Liver (tissue), 9 donors: ENCODE results near the gene FTO. TPM values are rescaled to one million over a fixed set of nuclear protein-coding genes. Genes with fewer than 3 reads are reported as not detected.

Experiments used
- DNase-seq: peaks from one replicate; pipeline ENCODE4 v3.0.0-alpha.2; 2017; ENCODE audit warnings: low spot score
- H3K27ac ChIP-seq, 2 donors: one replicate each; pipeline ENCODE4 v1.7.0; 2013; ENCODE audit warnings: inconsistent platforms in 2 of 2, low read length in 2 of 2, control low read depth in 1 of 2, low read depth in 1 of 2, mild to moderate bottlenecking in 1 of 2
- H3K27me3 ChIP-seq, 4 donors: one replicate each; pipeline versions ENCODE4 v1.6.1 to v1.7.0; 2013; ENCODE audit warnings: low read length in 3 of 4, inconsistent platforms in 1 of 4, mild to moderate bottlenecking in 1 of 4, moderate library complexity in 1 of 4; ENCODE audit not compliant: control insufficient read depth in 4 of 4, insufficient read depth in 4 of 4
- H3K36me3 ChIP-seq, 4 donors: one replicate each; pipeline versions ENCODE4 v1.6.1 to v1.7.0; 2013; ENCODE audit warnings: low read length in 3 of 4, mild to moderate bottlenecking in 3 of 4, low read depth in 1 of 4, moderate library complexity in 1 of 4; ENCODE audit not compliant: control insufficient read depth in 4 of 4, insufficient read depth in 3 of 4
- H3K4me1 ChIP-seq, 4 donors: one replicate each; pipeline versions ENCODE4 v1.6.1 to v1.7.0; 2013; ENCODE audit warnings: low read length in 3 of 4, mild to moderate bottlenecking in 3 of 4, moderate library complexity in 1 of 4; ENCODE audit not compliant: control insufficient read depth in 4 of 4, insufficient read depth in 4 of 4
- H3K4me3 ChIP-seq, 3 donors: one replicate each; pipeline versions ENCODE4 v1.6.1 to v1.7.0; 2013; ENCODE audit warnings: low read length in 3 of 3, control low read depth in 1 of 3, low read depth in 1 of 3, mild to moderate bottlenecking in 1 of 3
- H3K9ac ChIP-seq, 2 donors: one replicate each; pipeline ENCODE4 v1.7.0; 2013; ENCODE audit warnings: low read length in 2 of 2, mild to moderate bottlenecking in 2 of 2, moderate library complexity in 2 of 2, control low read depth in 1 of 2, low read depth in 1 of 2
- H3K9me3 ChIP-seq, 4 donors: one replicate each; pipeline versions ENCODE4 v1.6.1 to v1.7.0; 2013; ENCODE audit warnings: low read length in 3 of 4; ENCODE audit not compliant: control insufficient read depth in 4 of 4
- FOXA1 ChIP-seq: IDR thresholded peaks from 2 replicates; pipeline ENCODE4 v1.6.1; 2016; ENCODE audit warnings: antibody characterized with exemption
- FOXA2 ChIP-seq: IDR thresholded peaks from 2 replicates; pipeline ENCODE4 v1.6.1; 2016; ENCODE audit warnings: antibody characterized with exemption
- GABPA ChIP-seq, 2 donors: IDR thresholded peaks in 1 of 2; conservative IDR thresholded peaks in 1 of 2; 2 replicates each; pipeline ENCODE4 v1.6.1; 2016; ENCODE audit warnings: antibody characterized with exemption in 2 of 2, mild to moderate bottlenecking in 1 of 2, moderate library complexity in 1 of 2
- HNF4A ChIP-seq, 2 donors: conservative IDR thresholded peaks; 2 replicates each; pipeline ENCODE4 v1.6.1; 2016; ENCODE audit warnings: antibody characterized with exemption in 2 of 2, mild to moderate bottlenecking in 2 of 2
- JUND ChIP-seq, 2 donors: IDR thresholded peaks; 2 replicates each; pipeline ENCODE4 v1.6.1; 2016; ENCODE audit warnings: antibody characterized with exemption in 2 of 2
- NR2F2 ChIP-seq: IDR thresholded peaks from 2 replicates; pipeline ENCODE4 v1.6.1; 2016; ENCODE audit warnings: antibody characterized with exemption
- RAD21 ChIP-seq, 2 donors: IDR thresholded peaks; 2 replicates each; pipeline ENCODE4 v1.6.1; 2016; ENCODE audit warnings: antibody characterized with exemption in 2 of 2, mild to moderate bottlenecking in 2 of 2
- RXRA ChIP-seq, 2 donors: IDR thresholded peaks; 2 replicates each; pipeline ENCODE4 v1.6.1; 2017 to 2018; ENCODE audit warnings: antibody characterized with exemption in 2 of 2, mild to moderate bottlenecking in 1 of 2
- SP1 ChIP-seq: IDR thresholded peaks from 2 replicates; pipeline ENCODE4 v1.6.1; 2018; ENCODE audit warnings: antibody characterized with exemption, mild to moderate bottlenecking
- YY1 ChIP-seq: IDR thresholded peaks from 2 replicates; pipeline ENCODE4 v1.6.1; 2016; ENCODE audit warnings: antibody characterized with exemption, mild to moderate bottlenecking
- WGBS: extraction: QIAGEN DNeasy Blood & Tissue Kit; methylation state at CpG from one replicate; pipeline ENCODE4 v1.1.7; 2013; 5-methylcytosine and 5-hydroxymethylcytosine counted together
- polyA plus RNA-seq, 2 donors: library from polyadenylated mRNA; stranded (reverse) in 1 of 2; unstranded in 1 of 2; fragments of 200-250 nt in 1 of 2; fragments of >200 nt in 1 of 2; fragmentation: Nextera tagmentation in 1 of 2; extraction: Ambion mirVana in 1 of 2; gene quantifications; one replicate each; pipeline versions ENCODE4 v1.2.1 to v1.2.3, GENCODE V29; 2013 to 2015
- total RNA-seq, 2 donors: library from RNA; depleted of rRNA; stranded (reverse); fragments of >200 nt; gene quantifications; one replicate each; pipeline ENCODE4 v1.2.3, GENCODE V29; 2014
- TF ChIP-seq, protein P1 (sequence below): IDR thresholded peaks from 2 replicates; pipeline ENCODE4 v1.6.1; 2016; ENCODE audit warnings: antibody characterized with exemption
- TF ChIP-seq, protein P2 (sequence below): IDR thresholded peaks from 2 replicates; pipeline ENCODE4 v1.6.1; 2016; ENCODE audit warnings: antibody characterized with exemption, mild to moderate bottlenecking
- TF ChIP-seq, protein P3 (sequence below): IDR thresholded peaks from 2 replicates; pipeline ENCODE4 v1.6.1; 2016; ENCODE audit warnings: antibody characterized with exemption
- TF ChIP-seq, protein P4 (sequence below): IDR thresholded peaks from 2 replicates; pipeline ENCODE4 v1.6.1; 2016; ENCODE audit warnings: antibody characterized with exemption
- donor health status: healthy.
- donor health status: healthy.
- donor health status: healthy.
- donor health status: healthy.
- donor health status: healthy.

Gene FTO
- total and polyA plus RNA-seq, 4 donors = 12.0 to 54.2 (median 24.6) TPM

DNA sequence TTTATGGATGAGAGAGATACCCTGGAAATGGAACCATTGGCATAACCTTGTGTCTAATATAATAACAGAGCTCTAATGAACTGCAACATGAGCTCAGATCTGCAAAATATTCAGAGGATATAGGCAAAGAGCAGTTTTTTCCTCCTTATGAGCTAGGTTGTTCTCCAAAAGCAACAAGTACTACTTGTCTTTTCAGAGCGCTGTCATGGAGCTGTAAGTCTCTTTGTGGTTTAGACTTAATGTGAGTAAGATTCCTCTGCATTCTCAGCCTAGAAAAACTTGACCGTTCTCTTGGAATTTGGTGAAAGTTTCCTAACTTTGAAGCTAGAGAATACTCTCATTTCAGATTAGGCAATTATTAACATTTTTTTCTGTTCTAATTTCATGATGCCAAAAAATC, 85.2 kb downstream of the FTO start:
- Histone ChIP-seq H3K9me3 (no peaks in the 10 kb centered on the region), H3K27me3 (no peaks in the 10 kb centered on the region), H3K4me1 (peaks cover 0 to 2% (median 0%) of the 10 kb centered on the region in 4 donors), H3K27ac (no peak overlapping the region), H3K9ac (no peak overlapping the region), H3K4me3 (no peak overlapping the region), H3K36me3 (no peaks in the 10 kb centered on the region)
- 89% methylated on average over 2 of the region's 2 CpGs for WGBS
- DNase-seq = no peak
- TF ChIP-seq FOXA2 (no peak), RAD21 (IDR thresholded peaks at IDR 0.05) (no peak), RXRA (IDR thresholded peaks at IDR 0.05) (no peak), GABPA (IDR thresholded peaks at IDR 0.05 in 1 of 2, conservative IDR thresholded peaks at IDR 0.05 in 1 of 2) (no peak), HNF4A (conservative IDR thresholded peaks at IDR 0.05) (no peak), FOXA1 (no peak)
- TF ChIP-seq, protein P1, sequence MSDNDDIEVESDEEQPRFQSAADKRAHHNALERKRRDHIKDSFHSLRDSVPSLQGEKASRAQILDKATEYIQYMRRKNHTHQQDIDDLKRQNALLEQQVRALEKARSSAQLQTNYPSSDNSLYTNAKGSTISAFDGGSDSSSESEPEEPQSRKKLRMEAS = no peak
- TF ChIP-seq, protein P2, sequence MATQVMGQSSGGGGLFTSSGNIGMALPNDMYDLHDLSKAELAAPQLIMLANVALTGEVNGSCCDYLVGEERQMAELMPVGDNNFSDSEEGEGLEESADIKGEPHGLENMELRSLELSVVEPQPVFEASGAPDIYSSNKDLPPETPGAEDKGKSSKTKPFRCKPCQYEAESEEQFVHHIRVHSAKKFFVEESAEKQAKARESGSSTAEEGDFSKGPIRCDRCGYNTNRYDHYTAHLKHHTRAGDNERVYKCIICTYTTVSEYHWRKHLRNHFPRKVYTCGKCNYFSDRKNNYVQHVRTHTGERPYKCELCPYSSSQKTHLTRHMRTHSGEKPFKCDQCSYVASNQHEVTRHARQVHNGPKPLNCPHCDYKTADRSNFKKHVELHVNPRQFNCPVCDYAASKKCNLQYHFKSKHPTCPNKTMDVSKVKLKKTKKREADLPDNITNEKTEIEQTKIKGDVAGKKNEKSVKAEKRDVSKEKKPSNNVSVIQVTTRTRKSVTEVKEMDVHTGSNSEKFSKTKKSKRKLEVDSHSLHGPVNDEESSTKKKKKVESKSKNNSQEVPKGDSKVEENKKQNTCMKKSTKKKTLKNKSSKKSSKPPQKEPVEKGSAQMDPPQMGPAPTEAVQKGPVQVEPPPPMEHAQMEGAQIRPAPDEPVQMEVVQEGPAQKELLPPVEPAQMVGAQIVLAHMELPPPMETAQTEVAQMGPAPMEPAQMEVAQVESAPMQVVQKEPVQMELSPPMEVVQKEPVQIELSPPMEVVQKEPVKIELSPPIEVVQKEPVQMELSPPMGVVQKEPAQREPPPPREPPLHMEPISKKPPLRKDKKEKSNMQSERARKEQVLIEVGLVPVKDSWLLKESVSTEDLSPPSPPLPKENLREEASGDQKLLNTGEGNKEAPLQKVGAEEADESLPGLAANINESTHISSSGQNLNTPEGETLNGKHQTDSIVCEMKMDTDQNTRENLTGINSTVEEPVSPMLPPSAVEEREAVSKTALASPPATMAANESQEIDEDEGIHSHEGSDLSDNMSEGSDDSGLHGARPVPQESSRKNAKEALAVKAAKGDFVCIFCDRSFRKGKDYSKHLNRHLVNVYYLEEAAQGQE = no peak
- TF ChIP-seq, protein P3, sequence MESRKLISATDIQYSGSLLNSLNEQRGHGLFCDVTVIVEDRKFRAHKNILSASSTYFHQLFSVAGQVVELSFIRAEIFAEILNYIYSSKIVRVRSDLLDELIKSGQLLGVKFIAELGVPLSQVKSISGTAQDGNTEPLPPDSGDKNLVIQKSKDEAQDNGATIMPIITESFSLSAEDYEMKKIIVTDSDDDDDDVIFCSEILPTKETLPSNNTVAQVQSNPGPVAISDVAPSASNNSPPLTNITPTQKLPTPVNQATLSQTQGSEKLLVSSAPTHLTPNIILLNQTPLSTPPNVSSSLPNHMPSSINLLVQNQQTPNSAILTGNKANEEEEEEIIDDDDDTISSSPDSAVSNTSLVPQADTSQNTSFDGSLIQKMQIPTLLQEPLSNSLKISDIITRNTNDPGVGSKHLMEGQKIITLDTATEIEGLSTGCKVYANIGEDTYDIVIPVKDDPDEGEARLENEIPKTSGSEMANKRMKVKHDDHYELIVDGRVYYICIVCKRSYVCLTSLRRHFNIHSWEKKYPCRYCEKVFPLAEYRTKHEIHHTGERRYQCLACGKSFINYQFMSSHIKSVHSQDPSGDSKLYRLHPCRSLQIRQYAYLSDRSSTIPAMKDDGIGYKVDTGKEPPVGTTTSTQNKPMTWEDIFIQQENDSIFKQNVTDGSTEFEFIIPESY = no peak

DNA sequence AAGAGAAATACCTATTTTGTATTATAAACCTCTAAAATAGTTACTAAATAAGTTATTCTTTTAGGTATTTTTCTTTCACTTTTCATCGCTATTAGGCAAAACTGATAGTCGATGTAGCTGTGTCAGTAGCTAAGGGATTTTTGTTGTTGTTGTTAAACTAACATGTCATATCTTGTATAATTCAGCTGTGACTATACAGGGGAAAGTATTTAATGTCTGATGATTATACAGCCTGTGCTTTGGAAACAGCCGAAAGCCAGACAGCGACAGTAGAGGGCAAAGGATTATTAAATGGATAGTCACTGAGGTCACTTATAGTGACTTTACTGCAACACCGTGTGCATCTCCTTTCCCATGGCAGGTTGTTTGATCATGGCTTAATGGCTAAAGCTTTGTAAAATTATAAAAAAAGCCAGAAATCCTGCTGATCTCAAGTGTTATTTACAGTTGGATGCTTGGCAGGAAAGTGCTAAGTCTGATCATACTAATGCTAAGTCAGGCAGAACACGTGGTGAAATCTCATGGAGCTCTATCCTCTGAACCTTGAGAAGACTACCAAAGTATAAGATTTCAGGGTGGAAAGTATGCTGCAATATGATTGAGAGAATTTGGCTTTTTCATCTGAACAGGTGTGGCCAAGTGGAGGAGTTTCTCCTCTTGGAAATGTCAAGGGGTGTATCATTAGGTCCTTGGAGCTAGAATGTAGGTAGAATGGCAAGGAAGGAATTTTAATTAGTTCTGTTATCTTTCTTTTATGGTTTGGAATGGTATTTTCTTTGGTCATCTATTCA, 88.4 kb downstream of the FTO start:
- DNase-seq = no peak

More for the DNA sequence above, 88.4 kb downstream of the FTO start:
- WGBS = 90% methylated on average over 6 of the region's 6 CpGs
- no peak overlapping the region for H3K4me3 ChIP-seq
- H3K9ac ChIP-seq = no peak overlapping the region
- TF ChIP-seq FOXA2 (no peak), HNF4A (conservative IDR thresholded peaks at IDR 0.05) (no peak), YY1 (no peak), RXRA (IDR thresholded peaks at IDR 0.05) (no peak), JUND (IDR thresholded peaks at IDR 0.05) (no peak), SP1 (no peak), NR2F2 (no peak)
- TF ChIP-seq, protein P3 = no peak
- TF ChIP-seq, protein P4, sequence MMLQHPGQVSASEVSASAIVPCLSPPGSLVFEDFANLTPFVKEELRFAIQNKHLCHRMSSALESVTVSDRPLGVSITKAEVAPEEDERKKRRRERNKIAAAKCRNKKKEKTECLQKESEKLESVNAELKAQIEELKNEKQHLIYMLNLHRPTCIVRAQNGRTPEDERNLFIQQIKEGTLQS = no peak
- TF ChIP-seq, protein P1 = no peak
- H3K27me3 ChIP-seq = no peaks in the 10 kb centered on the region
- H3K36me3 ChIP-seq = no peaks in the 10 kb centered on the region
- peaks cover 0 to 2% (median 0%) of the 10 kb centered on the region in 4 donors for H3K4me1 ChIP-seq
- H3K9me3 ChIP-seq = no peaks in the 10 kb centered on the region
- H3K27ac ChIP-seq = no peak overlapping the region
